ENCODE results near the gene PRX.
A peak's percentile ranks its signal among the peaks of the same experiment; 100 is the strongest.
"Not testable (repeated sequence)": the region's sequence is repeated elsewhere in the genome, so short reads cannot be mapped to it uniquely, and the experiment has no call there.

The PRX gene

DNA sequence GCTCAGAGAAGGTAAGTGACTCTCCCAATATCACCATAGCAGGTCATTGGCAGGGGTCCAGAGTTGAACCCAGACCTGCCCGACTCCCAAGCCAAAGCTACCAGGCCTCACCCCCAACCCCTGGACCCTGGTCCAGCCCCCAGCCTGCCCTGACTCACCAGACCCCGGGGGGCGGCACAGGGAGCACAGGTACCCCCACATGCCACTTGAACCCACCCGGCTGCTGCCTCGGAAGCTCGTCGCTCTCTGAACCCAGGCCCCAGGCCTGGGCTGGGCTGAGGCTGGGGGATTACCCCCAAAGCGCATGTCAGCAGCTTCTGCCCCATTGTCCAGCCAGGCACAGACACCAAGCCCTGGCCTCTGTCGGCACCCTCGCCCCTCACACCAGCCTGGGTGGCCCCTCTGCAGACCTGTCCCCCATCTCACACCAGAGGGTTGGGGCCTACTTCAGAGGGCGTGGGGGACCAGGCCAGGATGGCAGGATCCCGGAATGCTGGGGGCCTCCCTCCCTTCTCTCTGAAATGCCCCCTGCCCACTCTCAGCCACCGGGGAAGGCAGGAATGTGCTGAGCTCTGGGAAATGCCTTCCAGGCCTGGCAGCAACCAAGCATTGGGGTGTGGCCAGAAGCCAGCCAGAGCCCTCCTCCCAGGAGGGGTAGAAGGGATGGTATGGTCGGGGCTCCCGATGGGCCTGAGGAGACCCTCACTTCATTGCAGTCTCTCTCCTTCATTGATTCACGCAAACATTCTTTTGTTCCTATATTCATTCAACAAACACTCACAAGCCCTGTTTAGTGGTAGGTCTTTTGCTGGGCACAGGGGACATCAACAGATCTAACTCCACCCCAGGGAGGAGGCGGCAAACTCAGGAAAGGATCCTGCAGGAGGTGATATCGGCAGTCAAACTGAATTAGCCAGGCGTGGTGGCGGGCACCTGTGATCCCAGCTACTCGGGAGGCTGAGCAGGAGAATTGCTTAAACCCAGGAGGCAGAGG, 1.7 kb upstream of the PRX start:
- no peak for DNase-seq

DNA sequence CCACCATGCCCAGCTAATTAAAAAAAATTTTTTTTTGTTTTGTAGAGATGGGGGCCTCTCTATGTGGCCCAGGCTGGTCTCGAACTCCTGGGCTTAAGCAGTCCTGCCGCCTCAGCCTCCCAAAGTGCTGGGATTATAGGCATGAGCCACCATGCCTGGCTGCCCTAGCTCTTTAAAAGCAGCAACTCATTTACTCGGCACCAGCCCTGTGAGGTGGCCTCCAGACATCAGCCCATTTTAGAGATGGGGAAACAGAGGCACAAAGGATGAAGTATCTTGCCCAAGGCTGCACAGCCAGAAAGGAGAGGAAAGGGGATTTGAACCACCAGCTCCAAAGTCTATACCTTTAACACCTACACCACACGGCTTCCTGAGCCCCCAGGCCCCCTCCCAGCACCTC, 312 bp downstream of the PRX start:
- DNase-seq: no peak

DNA sequence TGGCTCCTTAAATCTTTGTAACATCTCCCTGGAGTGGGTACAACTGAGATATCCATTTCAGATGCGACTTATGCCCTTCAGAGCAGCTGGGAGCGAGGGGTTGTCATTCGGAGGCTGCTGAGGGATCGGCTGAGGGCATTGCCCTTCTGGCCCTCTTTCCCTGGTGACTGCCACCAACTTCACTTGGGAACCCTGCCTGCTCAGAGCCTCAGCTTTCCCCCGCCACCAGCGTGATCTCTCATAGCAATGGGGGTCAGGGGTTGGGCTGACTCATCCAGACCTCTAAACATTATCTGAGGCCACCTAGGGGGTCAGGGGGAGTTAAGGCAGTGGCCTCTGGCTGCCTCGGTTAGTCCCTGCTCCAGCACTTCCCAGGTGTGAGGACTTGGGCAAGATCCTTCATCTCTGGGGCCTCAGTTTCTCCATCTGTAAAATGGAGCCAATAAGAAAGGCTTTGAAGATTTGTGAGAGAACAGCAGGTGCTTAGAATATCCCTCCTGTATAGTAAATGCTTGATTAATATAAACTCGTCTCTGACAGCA, 1.1 kb downstream of the PRX start:
- DNase-seq: no peak

DNA sequence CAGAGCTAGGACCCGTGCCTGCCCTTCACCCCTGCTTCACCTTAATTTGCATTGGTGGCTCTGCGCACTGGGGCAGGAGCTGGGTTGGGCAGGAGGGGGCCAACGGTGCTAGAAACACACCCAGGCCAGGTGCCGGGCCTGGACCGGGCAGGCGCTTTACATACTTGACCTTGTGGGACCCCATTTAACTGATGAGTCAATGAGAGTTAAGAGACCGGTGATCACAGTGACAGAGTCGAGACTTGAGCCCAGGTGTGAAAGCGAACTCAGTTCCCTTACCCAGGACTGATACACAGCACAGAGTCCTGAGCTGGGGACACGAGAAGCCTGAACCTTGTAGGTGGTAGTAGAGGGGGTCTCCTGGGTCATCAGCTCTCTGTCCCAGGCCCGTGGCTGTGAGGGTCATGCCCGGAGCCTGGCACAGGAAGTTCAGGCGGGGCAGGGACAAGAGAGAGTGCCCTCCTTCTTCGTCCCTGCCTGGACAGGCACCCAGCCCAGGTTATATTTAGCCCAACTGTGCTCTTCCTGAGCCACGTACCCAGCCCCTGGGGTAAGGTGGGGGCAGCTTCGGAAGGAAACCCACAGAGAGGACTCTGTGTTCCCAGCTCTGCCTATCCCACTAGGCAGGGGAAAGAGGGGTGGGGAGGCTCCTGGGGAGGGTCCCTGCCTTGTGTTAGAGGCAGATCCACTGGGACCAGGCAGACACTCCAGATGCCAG, 1.9 kb downstream of the PRX start:
- no peak for DNase-seq

DNA sequence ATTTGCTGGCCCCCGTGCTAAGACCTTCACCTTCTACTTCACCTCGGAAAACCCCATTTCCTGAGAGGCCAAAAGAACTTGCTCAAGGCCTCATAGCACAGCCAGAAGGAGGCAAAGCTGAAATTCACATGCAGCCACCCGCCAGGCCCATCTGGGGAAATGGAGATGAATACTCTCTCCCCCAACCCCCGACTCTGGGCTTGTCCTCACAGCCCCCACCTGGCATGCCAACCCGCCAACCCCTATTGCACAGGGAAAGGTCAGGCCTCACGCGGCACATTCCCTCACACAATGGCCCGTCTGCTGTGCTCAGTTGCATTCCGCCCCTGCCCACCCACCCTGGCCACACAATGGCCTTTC, 3.2 kb downstream of the PRX start:
- no peak for DNase-seq

DNA sequence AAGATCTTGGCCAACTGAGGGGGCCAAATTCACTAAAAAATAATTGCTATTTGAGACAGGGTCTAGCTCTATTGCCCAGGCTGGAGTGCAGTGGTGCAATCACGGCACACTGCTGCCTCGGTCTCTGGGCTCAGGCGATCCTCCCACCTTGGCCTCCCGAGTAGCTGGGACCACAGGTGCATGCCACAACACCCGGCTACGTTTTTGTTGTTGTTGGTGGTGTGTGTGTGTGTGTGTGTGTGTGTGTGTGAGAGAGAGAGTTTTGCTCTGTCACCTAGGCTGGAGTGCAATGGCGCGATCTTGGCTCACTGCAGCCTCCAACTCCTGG, 4.6 kb downstream of the PRX start:
- not testable (repeated sequence) for DNase-seq

DNA sequence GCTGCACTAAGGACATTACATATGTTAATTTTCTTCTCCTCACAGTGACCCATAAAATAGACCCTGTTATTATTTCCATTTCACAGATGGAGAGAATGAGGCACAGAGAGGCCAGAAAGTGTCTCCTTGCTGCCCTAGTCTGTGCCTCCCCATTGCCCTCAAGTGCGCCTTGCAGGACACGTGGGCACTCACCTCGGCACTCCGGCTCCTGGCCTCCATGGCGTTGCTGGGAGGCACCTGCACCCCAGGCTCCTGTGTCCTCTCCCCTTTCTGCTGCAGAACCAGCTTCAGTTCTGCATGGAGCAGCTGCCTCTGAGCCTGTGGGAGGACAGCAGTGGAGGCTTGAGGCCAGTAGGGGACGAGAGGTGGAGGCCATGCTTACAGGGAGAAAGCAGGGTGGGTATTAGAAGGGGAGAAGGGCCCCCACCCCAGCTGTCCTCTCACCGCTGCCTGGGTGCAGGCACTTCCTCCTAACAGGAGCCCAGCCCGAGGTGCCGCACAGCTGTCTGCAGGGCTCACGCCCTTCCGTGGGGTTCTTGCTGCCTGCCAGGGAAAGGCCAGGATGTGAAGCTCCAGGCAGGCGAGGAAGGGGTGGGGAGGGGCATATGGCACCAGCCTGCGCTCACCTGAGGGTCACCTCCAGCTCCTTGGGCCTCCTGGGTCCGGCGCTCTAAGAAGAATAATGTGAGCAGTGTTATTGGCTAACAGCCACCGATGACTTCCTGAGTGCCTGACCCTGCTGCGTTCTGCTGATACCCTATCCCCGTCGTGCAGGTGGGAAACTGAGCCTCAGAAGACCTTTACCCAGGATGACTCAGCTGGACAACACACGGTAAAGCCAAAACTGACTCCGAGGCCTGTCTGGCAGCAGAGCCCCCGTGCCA, 5.2 kb downstream of the PRX start:
- no peak for DNase-seq

DNA sequence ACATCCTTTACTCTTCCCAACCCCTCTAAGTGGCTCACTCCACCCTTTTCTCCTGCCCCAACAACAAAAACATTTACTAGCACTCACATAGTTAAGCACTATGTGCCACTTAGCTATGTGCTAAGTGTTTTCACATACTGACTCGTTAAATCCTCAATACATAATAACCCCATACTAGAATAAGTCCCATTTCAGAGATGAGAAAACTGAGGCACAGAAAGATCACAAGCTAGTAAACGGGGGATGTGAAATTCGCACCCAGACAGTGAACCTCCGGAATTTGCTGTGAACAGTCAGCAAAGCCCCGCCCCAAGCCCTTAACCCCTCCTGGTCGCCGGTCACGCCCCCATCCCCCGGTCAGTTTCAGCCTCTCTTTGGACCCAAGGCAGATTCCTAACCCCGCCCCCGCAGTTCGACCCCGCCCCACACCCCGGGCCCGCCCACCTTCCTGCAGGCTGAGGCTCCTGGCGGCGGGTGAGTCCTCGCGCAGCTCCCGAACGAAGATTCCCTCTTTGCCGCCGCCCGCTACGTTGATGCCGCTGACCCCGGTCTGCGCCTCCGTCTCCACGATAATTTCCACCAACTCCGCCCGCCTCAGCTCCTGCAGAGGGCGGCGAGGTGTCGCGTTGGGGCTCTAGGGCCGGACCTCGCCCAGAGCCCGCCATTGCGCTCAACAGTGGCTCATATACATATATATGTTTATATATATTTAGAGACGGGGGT, 9.8 kb downstream of the PRX start:
- peak; percentile 77 for DNase-seq

DNA sequence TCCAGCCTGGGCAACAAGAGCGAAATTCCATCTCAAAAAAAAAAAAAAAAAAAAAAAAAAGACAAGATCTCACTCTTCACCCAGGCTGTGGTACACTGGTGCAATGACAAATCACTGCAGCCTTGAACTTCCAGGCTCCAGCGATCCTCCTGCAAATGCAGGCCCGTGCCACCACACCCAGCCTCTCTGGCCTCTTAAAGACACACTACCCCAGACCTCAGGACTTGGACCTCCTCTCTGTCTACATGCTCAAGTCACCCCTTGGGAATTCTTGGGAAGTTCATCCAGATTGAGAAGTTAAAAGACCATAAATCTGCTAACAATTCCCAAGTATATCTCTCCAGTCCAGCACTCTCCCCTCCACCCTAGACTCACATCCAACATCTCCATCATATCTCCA, 12.6 kb downstream of the PRX start:
- no peak for DNase-seq

DNA sequence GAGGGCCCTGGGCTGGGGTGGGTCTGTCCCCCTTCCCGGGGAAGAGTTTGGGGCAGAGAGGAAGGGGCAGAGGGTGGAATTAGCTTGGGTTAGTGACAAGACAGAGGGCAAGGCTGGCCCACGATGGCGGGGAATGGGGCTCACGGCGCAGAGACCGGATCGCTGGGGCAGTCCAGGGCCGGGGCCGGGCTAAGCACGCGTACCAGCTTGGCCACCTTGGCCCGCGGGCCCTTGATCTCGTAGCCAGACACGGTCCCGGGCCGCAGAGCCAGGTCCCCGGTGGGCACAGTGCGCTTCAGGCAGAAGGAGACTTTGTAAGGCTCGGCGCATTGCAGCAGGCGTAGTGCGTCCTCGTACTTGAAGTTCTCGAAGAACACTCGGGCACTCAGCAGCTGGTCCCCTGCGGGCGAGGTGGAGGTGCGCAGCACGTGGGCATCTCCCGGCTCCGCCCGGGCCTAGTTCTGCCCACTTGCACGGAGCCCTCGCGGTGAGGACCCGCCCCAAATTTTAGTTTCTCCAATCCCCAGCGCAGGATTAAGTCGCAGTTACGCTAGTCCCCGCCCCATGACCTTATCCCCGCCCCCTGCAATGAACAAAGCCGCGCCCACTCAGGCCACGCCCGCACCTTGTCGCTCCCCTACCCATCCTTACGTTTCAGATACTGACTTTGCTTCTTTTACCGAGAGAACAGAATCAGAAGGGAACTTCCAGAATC, 14.6 kb downstream of the PRX start:
- peak; percentile 52 for DNase-seq

DNA sequence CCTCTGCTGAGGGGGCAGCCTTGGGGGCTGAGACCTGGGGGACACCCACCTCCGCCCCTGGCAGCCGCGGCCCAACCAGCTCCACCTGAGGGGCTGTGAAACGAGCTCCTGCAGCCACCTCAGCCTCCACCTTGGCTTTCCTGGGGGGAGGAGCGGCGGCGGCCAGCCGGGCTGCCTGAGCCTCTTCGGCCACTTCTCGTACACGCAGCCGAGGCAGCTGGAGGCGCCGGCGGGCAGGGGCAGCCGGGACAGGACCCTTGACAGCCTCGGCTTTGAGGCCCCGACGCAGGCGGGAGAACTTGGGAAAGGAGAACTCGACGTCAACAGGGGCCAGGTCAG, 15.6 kb downstream of the PRX start:
- DNase-seq: no peak

DNA sequence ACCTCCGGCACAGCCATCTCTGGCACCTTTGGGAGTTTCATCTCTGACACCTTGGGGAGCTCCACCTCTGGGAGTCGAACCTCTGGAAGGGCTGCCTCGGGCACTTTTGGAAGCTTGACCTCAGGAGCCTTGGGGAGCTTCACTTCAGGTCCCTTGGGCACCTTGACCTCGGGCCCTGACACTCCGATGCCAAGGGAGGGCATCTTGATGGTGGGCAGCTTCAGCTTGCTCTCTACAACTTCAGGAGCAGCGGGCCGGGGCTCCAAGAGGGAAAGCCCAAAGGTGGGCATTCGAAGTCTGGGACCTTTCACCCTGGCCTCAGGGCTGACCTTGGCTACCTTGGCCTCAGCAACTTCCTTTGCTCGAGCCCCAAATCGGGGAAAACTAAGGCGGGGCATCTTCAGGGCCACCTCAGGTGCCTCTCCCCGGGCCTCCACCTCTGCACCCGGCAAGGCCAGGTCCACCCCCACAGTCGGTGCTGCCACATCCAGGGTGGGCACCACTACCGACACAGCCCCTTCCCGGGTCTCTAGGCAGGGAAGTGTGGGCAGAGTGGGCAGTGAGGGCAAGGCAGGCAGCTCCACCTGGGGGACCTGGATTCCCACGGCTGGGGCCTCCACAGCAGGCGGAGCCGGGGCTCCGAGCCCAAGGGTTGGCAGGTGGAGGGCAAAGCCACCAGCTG, 16.2 kb downstream of the PRX start:
- no peak for DNase-seq

DNA sequence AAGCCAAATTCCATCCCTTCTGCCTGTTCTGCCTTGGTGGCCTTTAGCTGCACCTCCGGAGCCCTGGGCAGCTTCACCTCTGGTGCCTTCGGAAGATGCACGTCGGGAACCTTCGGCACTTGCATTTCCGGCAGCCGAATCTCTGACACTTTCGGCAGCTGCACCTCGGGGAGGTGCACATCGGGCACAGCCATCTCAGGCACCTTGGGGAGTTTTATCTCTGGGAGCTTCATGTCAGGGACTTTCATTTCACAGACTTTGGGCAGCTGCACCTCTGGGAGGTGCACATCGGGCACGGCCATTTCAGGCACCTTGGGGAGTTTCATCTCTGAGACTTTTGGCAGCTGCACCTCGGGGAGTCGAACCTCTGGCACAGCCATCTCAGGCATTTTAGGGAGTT, 17.2 kb downstream of the PRX start:
- DNase-seq: no peak

DNA sequence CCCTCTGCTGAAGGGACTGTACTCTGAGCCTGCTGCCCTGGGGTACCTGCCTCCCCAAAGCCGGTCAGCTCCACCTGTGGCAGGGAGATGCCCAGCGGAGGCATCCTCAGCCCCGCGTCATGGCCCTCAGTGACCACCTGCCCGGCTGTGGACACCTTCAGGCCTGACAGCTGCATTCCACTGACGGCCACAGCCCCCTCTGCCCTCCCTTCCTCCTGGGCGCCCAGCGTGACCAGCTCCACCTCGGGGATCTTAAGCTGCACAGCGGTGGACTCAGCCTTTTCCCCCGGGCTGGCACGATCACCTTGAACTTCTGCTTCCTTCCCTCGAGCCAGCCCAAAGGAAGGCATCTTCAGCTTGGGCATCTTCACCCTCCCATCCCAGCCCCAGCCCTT, 18.4 kb downstream of the PRX start:
- DNase-seq: no peak

DNA sequence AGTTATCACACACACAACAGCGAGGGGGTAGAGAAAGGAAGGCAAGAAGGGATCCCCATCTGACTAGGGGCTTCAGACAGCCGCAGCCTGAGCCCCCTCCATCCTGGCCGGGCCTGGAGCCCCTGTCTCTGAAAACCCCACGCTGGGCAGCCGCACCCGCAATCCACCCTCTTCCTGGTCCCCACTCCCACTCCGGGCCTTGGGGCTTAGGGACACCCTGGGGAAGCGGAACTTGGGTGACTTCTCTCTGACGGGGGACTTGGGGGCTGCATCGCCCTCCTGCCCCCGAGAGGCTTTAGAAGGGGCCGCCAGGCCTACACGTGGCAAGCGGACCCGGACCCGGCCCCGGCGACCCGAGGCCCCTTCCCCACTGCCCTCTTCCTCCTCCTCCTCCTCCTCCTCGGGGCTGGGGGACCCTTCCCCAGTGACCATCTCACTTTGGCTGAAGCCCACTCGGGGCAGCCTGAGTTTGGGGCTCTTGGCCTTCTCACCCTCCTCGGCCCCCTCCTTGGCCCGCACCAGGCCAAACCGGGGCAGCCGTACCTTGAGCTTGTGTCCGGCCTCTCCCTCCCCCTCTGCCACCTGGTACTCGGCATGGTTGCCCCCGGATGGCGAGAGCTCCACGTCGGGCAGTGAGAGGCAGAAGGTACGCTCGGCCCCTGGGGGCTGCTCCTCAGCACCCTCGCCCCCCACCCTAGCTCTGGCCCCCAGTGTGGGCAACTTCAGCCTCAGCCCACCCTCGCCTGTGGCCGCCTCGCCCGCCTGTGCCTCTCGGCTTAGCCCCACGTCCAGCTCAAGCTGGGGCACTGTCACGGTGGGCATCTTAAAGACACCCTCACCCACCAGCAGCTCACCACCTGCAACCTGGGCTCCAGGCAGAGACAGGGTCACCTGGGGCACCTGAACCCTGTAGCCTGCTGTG, 19.0 kb downstream of the PRX start:
- DNase-seq: no peak

DNA sequence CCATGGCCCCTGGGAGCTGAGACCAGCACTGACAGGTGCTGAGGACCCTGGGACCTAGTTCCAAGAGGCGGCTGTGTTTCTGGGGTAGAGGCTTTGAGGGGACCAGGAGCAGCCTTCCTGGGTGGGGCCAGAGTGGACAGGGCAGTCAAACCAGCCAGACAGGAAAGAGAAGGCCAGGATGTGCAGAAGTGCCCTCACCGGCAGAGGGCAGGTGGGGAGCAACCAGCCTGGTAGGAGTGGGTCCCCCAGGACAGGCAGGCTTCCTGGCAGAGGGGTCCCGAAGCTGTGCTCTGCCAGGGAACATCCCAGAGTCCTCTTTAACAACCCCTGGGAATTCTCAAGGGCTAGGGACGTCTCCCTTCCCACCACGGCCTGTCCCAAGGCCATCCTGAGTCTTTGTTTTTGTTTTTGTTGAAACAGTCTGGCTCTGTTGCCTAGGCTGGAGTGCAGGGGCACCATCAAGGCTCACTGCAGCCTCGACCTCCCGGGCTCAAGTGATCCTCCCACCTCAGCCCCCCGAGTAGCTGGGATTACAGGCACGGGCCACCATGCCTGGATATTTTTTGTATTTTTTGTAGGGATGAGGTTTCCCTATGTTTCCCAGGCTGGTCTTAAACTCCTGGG, 20.2 kb downstream of the PRX start:
- no peak for DNase-seq

DNA sequence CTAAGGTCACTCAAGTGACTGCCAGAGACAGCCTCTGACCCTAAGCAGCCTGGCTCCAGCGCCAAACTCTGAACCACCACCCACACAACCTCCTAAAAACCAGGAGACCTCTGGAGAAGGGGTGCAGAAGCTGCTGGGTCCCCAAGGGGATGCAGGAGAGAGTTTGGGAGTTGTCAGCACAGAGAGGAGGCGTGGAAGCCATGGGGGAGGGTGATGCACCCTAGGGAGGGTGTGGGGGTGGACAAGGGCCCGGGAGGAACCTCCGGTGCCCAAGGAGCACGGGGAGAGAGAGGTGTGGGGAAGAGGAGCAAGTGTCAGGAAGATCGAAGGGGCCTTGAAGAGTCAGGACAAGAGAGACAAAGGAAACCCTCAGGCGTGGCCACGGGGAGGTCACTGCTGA, 21.1 kb downstream of the PRX start:
- DNase-seq: no peak

DNA sequence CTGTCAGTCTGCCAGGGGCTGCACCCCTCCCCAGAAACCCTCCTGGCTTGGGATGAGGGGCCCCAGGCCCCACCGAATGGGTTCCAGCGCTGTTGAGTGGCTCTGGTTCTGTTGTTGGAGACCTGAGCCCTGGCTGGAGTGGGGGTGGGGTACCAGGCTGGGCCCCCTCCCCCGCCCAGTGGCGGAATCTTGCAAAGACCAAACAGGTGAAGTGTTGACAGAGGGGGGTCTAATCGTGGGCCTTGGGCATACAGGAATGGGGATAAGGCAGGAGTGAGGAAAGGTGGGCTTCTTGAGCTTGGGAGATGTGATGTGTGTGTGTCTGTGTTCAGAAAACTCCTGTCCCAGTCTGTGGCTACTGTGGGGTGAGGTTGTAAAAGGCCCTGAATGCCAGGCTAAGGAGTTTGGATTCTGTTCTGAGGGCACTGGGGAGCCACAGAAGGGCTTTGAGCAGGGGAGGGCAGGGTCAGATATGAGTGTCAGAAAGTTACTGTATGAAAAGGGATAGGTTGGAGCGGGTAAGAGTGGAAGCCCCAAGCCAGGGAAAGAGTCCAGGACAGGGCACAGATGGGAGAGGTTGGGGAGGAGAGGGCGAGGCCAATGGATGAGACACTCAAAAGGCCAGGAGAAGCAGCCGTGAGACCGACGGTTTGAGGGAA, 23.0 kb downstream of the PRX start, which contains the start of gene HIPK4:
TSS of gene HIPK4 (minus strand) at position 98 of the 659 bp plus-strand sequence. CDS start 279 bp downstream, outside the sequence.
- DNase-seq: no peak
